HAP-1 (cell line): ENCODE results near the gene RTL9.
"Not testable (repeated sequence)": the region's sequence is repeated elsewhere in the genome, so short reads cannot be mapped to it uniquely, and the experiment has no call there.

Experiments used
- DNase-seq, 2 experiments: peaks; one replicate each; pipeline ENCODE4 v3.0.0-alpha.2; 2016 to 2020; ENCODE audit warnings: low spot score in 2 of 2
- H3K27me3 ChIP-seq: fragments of 250-450 bp; sonication (Bioruptor Pico); 2 replicates; pipeline ENCODE4 v1.5.1; 2020; ENCODE audit warnings: low read depth, mild to moderate bottlenecking, moderate library complexity
- H3K36me3 ChIP-seq: fragments of 250-450 bp; sonication (Bioruptor Pico); replicated peaks from 2 replicates; pipeline ENCODE4 v1.5.1; 2020; ENCODE audit warnings: mild to moderate bottlenecking
- H3K4me1 ChIP-seq: fragments of 250-450 bp; sonication (Bioruptor Pico); 2 replicates; pipeline ENCODE4 v1.5.1; 2020; ENCODE audit warnings: mild to moderate bottlenecking
- H3K4me3 ChIP-seq: fragments of 250-450 bp; sonication (Bioruptor Pico); 2 replicates; pipeline ENCODE4 v1.5.1; 2020; ENCODE audit warnings: mild to moderate bottlenecking, moderate library complexity
- H3K9me3 ChIP-seq: fragments of 250-450 bp; sonication (Bioruptor Pico); 2 replicates; pipeline ENCODE4 v1.5.1; 2020; ENCODE audit warnings: mild to moderate bottlenecking, moderate library complexity
- in situ Hi-C: fragments of 300-500 bp; cut with MboI; formaldehyde crosslinking; loops from 3 replicates; pipeline ENCODE4 v1.14.3; 2020; ENCODE audit warnings: low sequenced_read_pairs, inconsistent platforms, mixed read lengths

Gene RTL9

DNA sequence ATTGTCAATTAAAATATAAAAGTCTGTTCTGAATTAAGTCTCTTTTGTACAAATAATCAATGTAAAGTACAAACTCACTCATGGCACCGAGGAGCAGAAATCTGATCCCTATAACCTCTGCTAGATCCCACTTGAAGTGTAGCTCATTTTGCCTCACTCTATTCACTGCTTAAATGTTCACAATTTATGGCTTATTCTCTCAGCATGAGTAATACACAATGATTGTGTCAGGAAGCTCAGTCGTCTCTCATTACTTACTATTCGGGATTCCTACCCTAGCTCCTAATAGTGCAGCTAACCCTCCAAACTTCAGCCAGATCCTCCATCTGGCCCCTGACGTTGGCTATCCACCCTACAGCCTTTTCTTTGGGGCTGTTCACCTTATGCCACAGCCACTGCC lies 36.0 kb upstream of the RTL9 start:
- Histone ChIP-seq H3K27me3 (no peaks in the 10 kb centered on the region), H3K4me3 (no peak overlapping the region), H3K36me3 (no peaks in the 10 kb centered on the region; the same call in 1 of the 2 replicates), H3K9me3 (no peaks in the 10 kb centered on the region), H3K4me1 (peaks cover 18% of the 10 kb centered on the region)
- in situ Hi-C loops: no loop called here
- peak in 1 of 2 experiments; percentile 33 for DNase-seq

DNA sequence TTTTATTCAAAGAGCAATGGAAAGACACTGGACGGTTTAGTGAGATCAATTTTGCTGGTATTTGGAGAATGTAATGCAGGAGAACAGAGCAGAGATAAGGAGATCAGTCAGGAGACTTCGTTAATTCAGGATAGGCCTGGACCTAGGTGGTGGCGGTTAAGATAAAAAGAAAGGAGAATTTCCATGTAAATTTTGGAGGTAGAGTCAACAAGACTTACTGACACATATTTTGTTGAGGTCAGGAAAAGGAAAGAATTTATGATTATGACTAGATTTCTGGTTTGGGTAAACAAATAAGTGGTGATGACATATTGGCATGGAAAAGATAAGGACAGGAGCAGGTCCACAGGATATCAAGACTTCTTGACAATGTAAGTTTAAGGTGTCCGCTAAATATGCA lies 31.9 kb upstream of the RTL9 start:
- in situ Hi-C loops: no loop called here

DNA sequence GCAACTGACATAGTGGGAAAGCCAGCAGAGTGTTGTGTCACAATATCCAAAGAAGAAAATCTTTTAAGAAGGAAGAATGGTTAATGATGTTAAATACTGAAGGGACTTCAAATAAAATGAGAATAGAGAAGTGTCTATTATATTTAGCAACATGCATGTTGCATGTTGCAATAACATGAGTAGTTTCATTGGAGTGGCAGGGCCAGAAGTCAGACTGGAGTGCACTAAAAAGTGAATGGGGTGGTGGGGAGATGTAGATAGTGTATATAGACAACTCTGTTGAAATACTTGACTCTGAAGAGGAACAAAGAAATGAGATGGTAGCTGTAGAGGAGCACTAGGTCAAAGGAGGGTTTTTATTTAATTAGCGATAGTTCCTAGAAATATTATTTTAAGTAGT lies 31.3 kb upstream of the RTL9 start:
- no peaks in the 10 kb centered on the region for H3K9me3 ChIP-seq
- H3K4me1 ChIP-seq: peaks cover 8% of the 10 kb centered on the region
- no peaks in the 10 kb centered on the region; the same call in 1 of the 2 replicates for H3K27me3 ChIP-seq
- in situ Hi-C loops: no loop called here
- H3K36me3 ChIP-seq: no peaks in the 10 kb centered on the region
- H3K4me3 ChIP-seq: no peak overlapping the region
- no peak for DNase-seq

More for the DNA sequence above, 31.9 kb upstream of the RTL9 start:
- no peak overlapping the region for H3K4me3 ChIP-seq
- H3K9me3 ChIP-seq: no peaks in the 10 kb centered on the region
- no peaks in the 10 kb centered on the region; the same call in 1 of the 2 replicates for H3K27me3 ChIP-seq
- DNase-seq: no peak
- H3K36me3 ChIP-seq: no peaks in the 10 kb centered on the region
- peaks cover 13% of the 10 kb centered on the region for H3K4me1 ChIP-seq

GRCh38 chrX:110328613-110329012 lies 30.0 kb upstream of the RTL9 start:
- in situ Hi-C loops, DNase-seq, H3K36me3 ChIP-seq, H3K4me1 ChIP-seq, H3K4me3 ChIP-seq, H3K27me3 ChIP-seq, H3K9me3 ChIP-seq: not testable (repeated sequence)

DNA sequence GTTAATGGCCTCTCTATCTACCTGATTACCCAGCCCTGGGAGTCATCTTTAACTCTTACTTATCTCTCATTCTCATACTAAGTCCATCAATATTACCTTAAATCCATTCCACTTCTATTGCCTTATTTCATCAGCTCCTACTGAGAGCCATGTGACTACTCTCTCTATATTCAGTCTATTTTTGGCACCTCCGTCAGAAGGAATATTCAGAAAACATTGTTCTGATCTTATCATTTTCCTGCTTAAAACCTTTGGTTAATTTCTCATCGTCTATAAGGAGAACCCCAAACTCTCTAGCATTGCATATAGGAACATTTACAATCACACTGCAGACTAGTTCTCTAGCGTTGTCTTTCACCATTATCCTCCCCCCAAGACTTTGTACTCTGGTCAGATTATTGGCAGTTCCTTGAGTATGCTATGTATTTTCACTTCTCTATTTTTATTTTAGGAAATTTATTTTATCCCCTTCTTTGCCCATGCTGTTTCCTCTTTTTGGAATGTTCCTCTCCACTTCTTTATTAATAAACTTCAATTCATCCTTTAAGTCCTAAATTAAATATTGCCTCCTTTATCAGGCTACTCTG lies 27.1 kb upstream of the RTL9 start:
- Histone ChIP-seq H3K36me3 (no peaks in the 10 kb centered on the region), H3K4me3 (no peak overlapping the region), H3K9me3 (no peaks in the 10 kb centered on the region), H3K27me3 (no peaks in the 10 kb centered on the region; the same call in 1 of the 2 replicates), H3K4me1 (no peaks in the 10 kb centered on the region)
- no peak for DNase-seq
- in situ Hi-C loops: no loop called here

DNA sequence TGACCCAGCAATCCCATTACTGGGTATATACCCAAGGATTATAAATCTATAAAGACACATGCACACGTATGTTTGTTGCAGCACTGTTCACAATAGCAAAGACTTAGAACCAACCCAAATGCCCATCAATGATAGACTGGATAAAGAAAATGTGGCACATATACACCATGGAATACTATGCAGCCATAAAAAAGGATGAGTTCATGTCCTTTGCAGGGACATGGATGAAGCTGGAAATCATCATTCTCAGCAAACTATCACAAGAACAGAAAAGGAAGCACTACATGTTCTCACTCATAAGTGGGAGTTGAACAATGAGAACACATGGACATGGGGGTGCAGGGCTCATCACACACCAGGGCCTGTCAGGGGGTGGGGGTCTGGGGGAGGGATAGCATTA lies 25.2 kb upstream of the RTL9 start:
- DNase-seq, in situ Hi-C loops: not testable (repeated sequence)

DNA sequence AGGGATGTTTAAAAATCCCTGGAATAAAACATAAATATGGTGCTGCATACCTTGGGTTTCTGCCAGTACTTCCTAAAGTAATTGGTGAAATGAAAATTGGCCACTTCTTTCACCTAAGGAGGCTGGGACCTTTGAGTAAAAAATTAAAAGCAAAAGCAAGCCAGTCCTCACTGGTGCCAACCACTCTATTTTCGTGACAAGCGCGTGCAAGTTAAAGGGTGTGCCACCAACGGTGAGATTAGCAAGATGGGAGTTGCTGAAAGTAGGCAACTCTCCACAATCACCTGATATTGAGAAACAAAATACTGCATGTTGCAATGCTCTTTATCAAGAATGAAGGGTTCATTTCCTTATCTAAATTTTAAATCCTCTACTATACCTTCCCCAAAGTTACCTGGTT lies 19.7 kb upstream of the RTL9 start:
- in situ Hi-C loops: no loop called here
- peaks cover 10% of the 10 kb centered on the region for H3K27me3 ChIP-seq
- no peak for DNase-seq

More for the DNA sequence above, 25.2 kb upstream of the RTL9 start:
- not testable (repeated sequence) for H3K36me3 ChIP-seq, H3K4me3 ChIP-seq, H3K27me3 ChIP-seq, H3K9me3 ChIP-seq, H3K4me1 ChIP-seq

GRCh38 chrX:110341189-110342035 lies 17.2 kb upstream of the RTL9 start:
- peaks cover 10% of the 10 kb centered on the region for H3K27me3 ChIP-seq
- no peak overlapping the region for H3K4me3 ChIP-seq
- H3K9me3 ChIP-seq: no peaks in the 10 kb centered on the region
- DNase-seq: no peak
- in situ Hi-C loops: no loop called here
- no peaks in the 10 kb centered on the region for H3K36me3 ChIP-seq
- no peaks in the 10 kb centered on the region for H3K4me1 ChIP-seq

More for the DNA sequence above, 19.7 kb upstream of the RTL9 start:
- no peaks in the 10 kb centered on the region for H3K9me3 ChIP-seq
- H3K36me3 ChIP-seq: no peaks in the 10 kb centered on the region
- H3K4me1 ChIP-seq: no peaks in the 10 kb centered on the region
- H3K4me3 ChIP-seq: no peak overlapping the region

DNA sequence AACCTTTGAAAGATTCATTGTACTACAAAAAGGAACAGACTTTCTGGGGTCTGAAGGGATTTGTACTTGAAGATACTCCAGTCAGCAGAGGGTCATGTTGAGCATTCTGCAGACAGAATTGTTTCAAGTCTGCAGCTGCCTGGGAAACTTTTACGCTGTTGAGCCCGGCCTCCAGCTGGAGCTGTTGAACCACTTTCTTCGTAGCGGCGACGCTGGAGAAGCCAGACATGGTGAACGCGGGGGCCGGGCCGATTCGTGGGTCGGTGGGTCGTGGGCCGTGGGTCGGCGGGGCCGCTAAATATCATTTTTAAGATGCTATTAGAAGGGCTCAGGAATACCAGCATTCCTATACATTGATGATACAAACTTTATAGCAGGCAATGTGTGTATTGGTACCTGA lies 12.0 kb upstream of the RTL9 start:
- no peak for DNase-seq
- H3K9me3 ChIP-seq: no peaks in the 10 kb centered on the region

GRCh38 chrX:110359273-110359672 lies 625 bp downstream of the RTL9 start:
- DNase-seq: no peak
- Histone ChIP-seq H3K36me3 (no peaks in the 10 kb centered on the region), H3K9me3 (no peaks in the 10 kb centered on the region), H3K4me3 (no peak overlapping the region), H3K27me3 (peaks cover 14% of the 10 kb centered on the region), H3K4me1 (no peaks in the 10 kb centered on the region)
- in situ Hi-C loops: no loop called here

More for the DNA sequence above, 12.0 kb upstream of the RTL9 start:
- no peaks in the 10 kb centered on the region for H3K4me1 ChIP-seq
- no peak overlapping the region for H3K4me3 ChIP-seq
- H3K27me3 ChIP-seq: peaks cover 3% of the 10 kb centered on the region; the same call in 1 of the 2 replicates
- H3K36me3 ChIP-seq: no peaks in the 10 kb centered on the region
- in situ Hi-C loops: no loop called here

- DNase-seq: no peak
- peaks cover 8% of the 10 kb centered on the region; the same call in 1 of the 2 replicates for H3K27me3 ChIP-seq
- in situ Hi-C loops: no loop called here
Measured at GRCh38 chrX:110363244-110363643, 4.6 kb downstream of the RTL9 start.

DNA sequence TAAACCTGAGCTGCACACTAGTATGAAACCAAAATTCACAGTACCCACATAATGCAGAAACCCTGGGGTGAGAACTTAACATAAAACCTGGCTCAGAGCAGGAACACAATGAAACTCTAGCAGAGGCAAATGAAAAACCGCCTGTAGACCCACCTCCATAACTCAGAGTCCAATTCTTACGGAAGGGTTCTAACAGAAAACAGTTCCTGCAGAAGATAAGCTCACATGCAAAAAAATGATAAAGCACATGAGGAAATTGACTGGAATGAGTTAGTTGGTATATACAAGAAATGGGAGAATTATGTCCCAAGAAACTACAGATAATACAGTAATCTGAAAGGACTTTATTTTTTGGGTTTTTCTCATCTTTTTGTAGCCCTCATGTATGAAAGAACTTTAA lies 14.7 kb downstream of the RTL9 start:
- H3K36me3 ChIP-seq: no peaks in the 10 kb centered on the region
- no peaks in the 10 kb centered on the region for H3K4me1 ChIP-seq
- H3K4me3 ChIP-seq: no peak overlapping the region
- DNase-seq: no peak
- in situ Hi-C loops: no loop called here
- H3K27me3 ChIP-seq: no peaks in the 10 kb centered on the region; the same call in 1 of the 2 replicates
- H3K9me3 ChIP-seq: no peaks in the 10 kb centered on the region

More at GRCh38 chrX:110363244-110363643, 4.6 kb downstream of the RTL9 start:
- Histone ChIP-seq H3K4me1 (no peaks in the 10 kb centered on the region), H3K4me3 (no peak overlapping the region), H3K9me3 (no peaks in the 10 kb centered on the region), H3K36me3 (no peaks in the 10 kb centered on the region)

DNA sequence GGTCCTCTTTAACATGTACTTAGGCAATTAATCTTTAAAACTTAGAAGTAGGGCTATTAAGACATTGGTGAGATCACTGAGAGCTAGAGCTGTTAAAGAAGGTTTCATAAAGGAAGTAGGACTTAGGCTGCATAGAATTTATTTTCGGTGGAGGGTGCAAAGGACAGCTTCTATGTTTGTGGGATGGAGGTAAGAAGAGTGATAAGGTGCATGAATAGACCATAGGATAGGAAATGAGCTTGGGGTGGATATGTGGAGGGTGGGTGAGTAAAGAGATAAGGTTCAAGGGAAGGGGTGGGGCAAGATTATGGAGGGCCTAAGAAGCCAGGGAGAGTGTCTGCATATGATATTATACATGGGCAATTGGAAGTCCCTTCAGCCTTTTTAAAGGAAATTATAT lies 15.9 kb downstream of the RTL9 start:
- Histone ChIP-seq H3K9me3 (no peaks in the 10 kb centered on the region), H3K27me3 (no peaks in the 10 kb centered on the region; the same call in 1 of the 2 replicates), H3K4me1 (no peaks in the 10 kb centered on the region), H3K4me3 (no peak overlapping the region), H3K36me3 (no peaks in the 10 kb centered on the region)
- DNase-seq: no peak
- in situ Hi-C loops: no loop called here

GRCh38 chrX:110381216-110381615 lies 22.6 kb downstream of the RTL9 start:
- in situ Hi-C loops: no loop called here
- no peaks in the 10 kb centered on the region for H3K36me3 ChIP-seq
- no peaks in the 10 kb centered on the region for H3K9me3 ChIP-seq
- H3K4me3 ChIP-seq: no peak overlapping the region
- no peak for DNase-seq
- H3K4me1 ChIP-seq: peaks cover 4% of the 10 kb centered on the region; the same call in 1 of the 2 replicates
- H3K27me3 ChIP-seq: no peaks in the 10 kb centered on the region
